ENCODE data around the gene PYY. TPM values are rescaled to one million over a fixed set of nuclear protein-coding genes. Genes with fewer than 3 reads are reported as not detected.

The PYY gene
- polyA plus RNA-seq, 3 donors, result not detected

DNA sequence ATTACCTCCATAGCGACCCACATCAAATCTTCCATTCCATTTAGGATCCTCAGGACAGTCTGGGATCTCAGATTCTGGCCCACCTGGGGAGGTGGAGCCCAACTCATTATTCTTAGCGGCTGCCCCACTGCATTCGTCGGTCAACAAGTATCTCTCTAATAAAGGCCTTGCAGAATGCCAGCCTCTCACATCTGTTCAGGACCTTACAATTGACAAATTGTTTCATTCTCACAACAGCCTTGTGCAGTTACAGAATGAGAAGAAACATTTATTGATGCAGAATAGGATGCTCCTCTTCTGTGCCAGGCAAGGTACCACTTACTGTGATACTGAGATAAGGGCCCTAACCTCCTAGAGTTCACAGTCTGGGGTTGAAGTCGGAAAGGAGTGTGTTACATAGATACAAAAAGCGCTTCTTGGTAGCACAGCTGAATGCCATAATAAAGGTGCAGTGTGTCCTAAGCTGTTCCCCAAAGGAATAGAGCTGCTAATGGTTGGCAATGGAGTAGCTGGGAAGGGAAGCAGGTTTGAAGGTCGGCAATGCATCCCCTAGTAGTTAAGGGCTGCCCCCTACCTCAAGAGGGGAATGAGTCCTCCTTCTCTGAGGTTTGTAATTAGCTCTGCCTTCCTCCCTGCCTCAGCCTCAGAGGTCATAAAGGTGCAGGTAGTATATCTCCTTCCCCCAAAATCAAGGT, 44.1 kb downstream of the PYY start:
- H3K4me1 ChIP-seq (ENCODE audit: control insufficient read depth in 1 of 2, insufficient read depth in 2 of 2, low read length in 2 of 2), result peaks cover 26 to 27% of the 10 kb centered on the region in 2 donors
- peaks cover 47 to 51% (median 50%) of the 10 kb centered on the region in 3 donors for H3K27me3 Mint-ChIP-seq (ENCODE audit: low read depth in 3 of 3)
- H3K36me3 ChIP-seq (replicated peaks in 1 of 2; ENCODE audit: control insufficient read depth in 1 of 2, insufficient read depth in 2 of 2, low read length in 2 of 2), result no peaks in the 10 kb centered on the region
- peaks cover 0 to 24% (median 5%) of the 10 kb centered on the region in 7 donors for H3K9me3 Mint-ChIP-seq
- H3K27me3 ChIP-seq (ENCODE audit: control insufficient read depth in 2 of 2, insufficient read depth in 2 of 2, low read length in 2 of 2), result peaks cover 43 to 53% of the 10 kb centered on the region in 2 donors
- H3K9ac ChIP-seq (ENCODE audit: insufficient read depth, low read length, poor library complexity, severe bottlenecking), result no peak overlapping the region
- H3K4me3 Mint-ChIP-seq, result peak overlapping the region in 1 of 2 donors; percentile 44
- H3K4me3 ChIP-seq (replicated peaks in 1 of 3; ENCODE audit: low read depth in 2 of 3, low read length in 3 of 3), result no peak overlapping the region
- H3K79me2 ChIP-seq (ENCODE audit: insufficient read depth, low read length), result no peaks in the 10 kb centered on the region
- no peak overlapping the region for H3K27ac Mint-ChIP-seq
- no peak overlapping the region for H3K4me2 ChIP-seq (replicated peaks; ENCODE audit: extremely low read depth, low read length, poor library complexity, severe bottlenecking)
- H2AFZ ChIP-seq (ENCODE audit: insufficient read depth, low read depth, low read length, poor library complexity, severe bottlenecking), result no peak overlapping the region
- H3K4me1 Mint-ChIP-seq, result peaks cover 27% of the 10 kb centered on the region
- H4K20me1 ChIP-seq (ENCODE audit: insufficient read depth, low read length), result no peaks in the 10 kb centered on the region
- DNase-seq, result no peak
- intact Hi-C loops (cut with micrococcal nuclease), result no loop called here
- no peak overlapping the region for H3K27ac ChIP-seq (ENCODE audit: low read depth in 1 of 2, low read length in 2 of 2)
- peaks cover 5 to 9% of the 10 kb centered on the region in 2 donors for H3K9me3 ChIP-seq (replicated peaks in 1 of 2; ENCODE audit: control insufficient read depth in 1 of 2, insufficient read depth in 1 of 2, low read length in 2 of 2)
- TF ChIP-seq CTCF (IDR thresholded peaks at IDR 0.05), result no peak
- WGBS (ENCODE audit: insufficient coverage), result no CpG with 5 or more reads among the region's 7 CpGs
- no peaks in the 10 kb centered on the region for H3K36me3 Mint-ChIP-seq

DNA sequence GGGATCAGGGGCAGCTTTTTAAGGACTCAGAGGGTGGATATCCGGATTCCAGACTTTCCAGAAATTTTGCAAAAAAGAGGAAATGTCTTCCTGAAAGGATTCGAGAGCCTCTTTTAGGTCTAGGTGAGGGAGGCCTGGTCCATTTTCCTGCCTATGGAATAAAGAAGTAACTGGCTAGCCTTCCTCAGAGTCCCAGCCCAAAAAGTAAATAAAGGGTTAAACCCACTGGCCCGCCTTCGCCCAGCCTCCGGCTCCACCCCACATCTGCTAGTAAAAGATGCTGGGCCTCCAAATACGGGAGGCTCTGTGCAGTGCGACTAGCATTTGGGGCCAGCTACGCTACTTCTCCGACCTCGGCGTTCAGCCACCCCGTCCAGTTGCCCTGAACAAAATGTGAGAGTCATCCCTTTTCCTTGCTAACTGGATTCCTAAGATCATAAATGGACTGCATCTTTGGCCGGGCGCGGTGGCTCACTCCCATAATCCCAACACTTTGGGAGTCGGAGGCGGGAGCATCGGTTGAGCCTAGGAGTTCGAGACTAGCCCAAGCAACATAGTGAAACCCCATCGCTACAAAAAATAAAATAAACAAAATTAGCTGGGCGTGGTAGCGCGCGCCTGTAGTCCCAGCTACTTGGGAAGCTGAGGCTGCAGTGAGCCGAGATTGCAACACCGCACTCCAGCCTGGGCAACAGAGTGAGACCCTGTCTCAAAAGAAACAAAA, 45.6 kb downstream of the PYY start:
- H3K27ac Mint-ChIP-seq, result peak overlapping the region in 1 of 7 donors; percentile 48
- Histone ChIP-seq H3K4me2 (replicated peaks; ENCODE audit: extremely low read depth, low read length, poor library complexity, severe bottlenecking) (peak overlapping the region; percentile 58), H3K9me3 (replicated peaks in 1 of 2; ENCODE audit: control insufficient read depth in 1 of 2, insufficient read depth in 1 of 2, low read length in 2 of 2) (peaks cover 5 to 9% of the 10 kb centered on the region in 2 donors), H3K79me2 (ENCODE audit: insufficient read depth, low read length) (no peaks in the 10 kb centered on the region), H3K27me3 (ENCODE audit: control insufficient read depth in 2 of 2, insufficient read depth in 2 of 2, low read length in 2 of 2) (peaks cover 43 to 65% of the 10 kb centered on the region in 2 donors), H3K36me3 (replicated peaks in 1 of 2; ENCODE audit: control insufficient read depth in 1 of 2, insufficient read depth in 2 of 2, low read length in 2 of 2) (no peaks in the 10 kb centered on the region), H3K4me1 (ENCODE audit: control insufficient read depth in 1 of 2, insufficient read depth in 2 of 2, low read length in 2 of 2) (peaks cover 26 to 27% of the 10 kb centered on the region in 2 donors), H3K27ac (ENCODE audit: low read depth in 1 of 2, low read length in 2 of 2) (no peak overlapping the region), H3K9ac (ENCODE audit: insufficient read depth, low read length, poor library complexity, severe bottlenecking) (peak overlapping the region; percentile 25), H2AFZ (ENCODE audit: insufficient read depth, low read depth, low read length, poor library complexity, severe bottlenecking) (no peak overlapping the region), H4K20me1 (ENCODE audit: insufficient read depth, low read length) (no peaks in the 10 kb centered on the region), H3K4me3 (replicated peaks in 1 of 3; ENCODE audit: low read depth in 2 of 3, low read length in 3 of 3) (peak overlapping the region in 1 of 3 experiments; percentile 63)
- DNase-seq, result peak in 1 of 3 donors; percentile 2
- peak; percentile 1 for TF ChIP-seq CTCF (IDR thresholded peaks at IDR 0.05)
- H3K36me3 Mint-ChIP-seq, result no peaks in the 10 kb centered on the region
- intact Hi-C loops (cut with micrococcal nuclease), result no loop called here
- H3K4me3 Mint-ChIP-seq, result peak overlapping the region; percentile 58 to 83
- peaks cover 27% of the 10 kb centered on the region for H3K4me1 Mint-ChIP-seq
- H3K9me3 Mint-ChIP-seq, result peaks cover 0 to 24% (median 5%) of the 10 kb centered on the region in 7 donors
- H3K27me3 Mint-ChIP-seq (ENCODE audit: low read depth in 3 of 3), result peaks cover 50 to 62% (median 56%) of the 10 kb centered on the region in 3 donors
- WGBS (ENCODE audit: insufficient coverage), result 36% methylated on average over 23 of the region's 26 CpGs
